HG02970 (cell line): ENCODE data around the gene RAMP1.

Experiments used
- ATAC-seq: cut with Tn5 transposase; IDR thresholded peaks from one replicate; pipeline ENCODE4 v1.9.1; 2021; ENCODE audit warnings: mild to moderate bottlenecking, moderate library complexity, moderate number of reproducible peaks; ENCODE audit not compliant: unreplicated experiment, low FRiP score

Gene RAMP1

GRCh38 chr2:237876061-237876526 is 16.7 kb downstream of the RAMP1 start:
- ATAC-seq: no peak

DNA sequence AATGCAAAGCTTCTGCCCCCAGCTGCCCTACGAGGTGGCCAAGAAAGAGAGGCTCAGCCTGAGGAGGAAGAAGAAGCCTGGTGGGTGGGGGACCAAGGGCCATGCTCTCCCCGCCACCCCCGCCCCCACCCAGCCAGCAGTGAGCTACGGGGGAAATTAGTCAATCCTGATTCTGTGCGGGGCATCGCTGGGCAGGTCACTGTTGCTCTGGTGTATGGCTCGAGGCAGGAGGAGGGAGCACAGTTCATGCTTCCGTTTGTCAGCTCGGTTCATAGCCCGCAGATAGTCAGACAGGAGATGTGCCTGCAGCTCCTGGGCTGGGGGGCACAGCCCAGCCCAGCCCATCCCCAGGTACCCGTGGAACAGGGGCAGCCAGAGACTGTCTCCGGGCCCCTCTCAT is 17.1 kb downstream of the RAMP1 start:
- no peak for ATAC-seq

DNA sequence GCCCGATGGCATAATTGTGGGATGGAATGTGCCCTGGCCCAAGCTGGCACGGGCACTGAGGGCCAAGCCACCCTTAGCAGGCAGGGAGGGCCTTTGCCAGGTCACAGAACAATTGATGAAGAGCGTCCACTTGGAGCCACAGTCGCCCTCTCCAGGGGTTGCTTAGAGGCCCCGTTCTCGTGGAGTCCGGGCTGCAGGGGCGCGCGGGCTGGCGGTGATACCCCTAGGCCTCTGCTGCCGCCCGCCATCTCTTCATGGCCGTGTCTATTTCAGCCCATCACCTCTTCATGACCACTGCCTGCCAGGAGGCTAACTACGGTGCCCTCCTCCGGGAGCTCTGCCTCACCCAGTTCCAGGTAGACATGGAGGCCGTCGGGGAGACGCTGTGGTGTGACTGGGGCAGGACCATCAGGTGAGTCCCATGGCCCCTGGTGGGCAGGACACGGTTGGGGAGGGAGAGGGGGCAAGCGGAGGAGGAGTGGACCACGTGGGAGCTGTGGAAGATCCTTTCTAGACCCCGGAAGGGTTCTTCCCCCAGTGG is 17.6 kb downstream of the RAMP1 start:
- no peak for ATAC-seq

DNA sequence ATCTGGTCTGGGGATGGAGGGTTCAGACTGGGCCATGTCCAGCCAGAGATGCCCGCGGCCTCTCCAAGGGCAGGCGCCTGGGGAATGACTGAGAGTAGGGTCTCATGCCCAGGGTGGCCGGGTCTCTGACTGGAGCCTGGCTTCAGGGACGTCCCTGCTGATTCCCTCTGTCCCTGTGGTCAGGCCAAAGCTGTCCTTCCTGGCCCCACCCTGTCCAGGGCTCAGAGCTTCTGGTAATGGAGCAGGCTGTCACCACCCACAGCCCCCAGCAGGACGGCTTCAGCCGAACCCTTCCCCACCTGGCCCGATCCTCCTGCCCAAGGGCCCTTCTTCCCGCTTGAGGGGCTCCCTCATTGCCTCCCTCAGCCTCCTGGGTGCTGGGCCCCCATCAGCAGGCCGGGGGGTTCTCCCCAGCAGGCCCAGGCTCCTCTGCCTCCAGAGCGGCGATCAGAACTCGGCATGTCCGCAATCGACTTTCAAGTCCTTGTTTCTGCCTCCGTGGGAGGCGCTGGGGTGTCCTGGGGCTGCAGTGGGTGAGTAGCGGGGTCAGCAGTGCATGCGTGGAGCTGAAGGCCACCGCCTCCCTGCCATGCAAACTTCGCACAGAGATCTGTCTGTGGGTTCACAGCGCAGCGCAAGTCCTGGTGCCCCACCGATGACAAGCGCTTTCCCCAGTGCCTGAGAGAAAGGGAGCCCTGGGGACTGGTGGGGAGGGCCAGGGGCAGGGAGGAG is 18.3 kb downstream of the RAMP1 start:
- ATAC-seq: no peak

DNA sequence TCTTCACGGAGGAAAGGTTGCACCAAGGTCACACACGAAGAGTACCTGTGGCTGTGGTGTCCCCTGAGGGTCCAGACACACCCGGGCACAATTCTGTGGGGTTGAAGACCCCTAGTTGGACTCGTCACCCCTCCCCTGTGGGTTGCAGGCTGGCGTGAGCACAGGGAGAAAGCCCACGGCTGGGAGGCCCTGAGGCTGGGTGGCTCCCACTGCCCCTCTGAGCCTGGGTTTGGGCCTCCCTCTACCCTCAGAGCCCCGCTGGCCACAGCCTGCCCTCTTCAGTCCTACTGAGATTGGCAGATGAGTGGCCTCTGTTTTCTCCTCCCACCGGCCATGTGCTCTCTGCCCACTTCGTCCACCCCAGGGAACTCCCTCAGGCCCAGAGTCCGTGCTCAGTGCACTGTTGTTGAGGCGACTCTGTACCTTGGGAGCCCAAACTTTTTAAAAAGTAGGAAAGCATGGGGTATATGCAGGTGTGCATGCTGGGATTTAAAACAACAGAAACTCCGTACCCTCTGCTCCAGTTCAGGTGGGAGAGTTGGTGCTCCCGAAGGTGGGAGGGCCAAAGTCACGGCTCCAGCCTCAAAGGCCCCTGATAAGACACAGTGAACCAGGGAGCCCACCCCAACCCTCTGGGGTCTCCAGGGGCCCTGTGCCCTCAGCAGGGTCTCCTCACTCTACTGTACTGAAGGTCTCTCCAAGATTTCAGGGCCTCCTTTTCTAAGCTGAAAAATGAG is 19.1 kb downstream of the RAMP1 start:
- no peak for ATAC-seq

DNA sequence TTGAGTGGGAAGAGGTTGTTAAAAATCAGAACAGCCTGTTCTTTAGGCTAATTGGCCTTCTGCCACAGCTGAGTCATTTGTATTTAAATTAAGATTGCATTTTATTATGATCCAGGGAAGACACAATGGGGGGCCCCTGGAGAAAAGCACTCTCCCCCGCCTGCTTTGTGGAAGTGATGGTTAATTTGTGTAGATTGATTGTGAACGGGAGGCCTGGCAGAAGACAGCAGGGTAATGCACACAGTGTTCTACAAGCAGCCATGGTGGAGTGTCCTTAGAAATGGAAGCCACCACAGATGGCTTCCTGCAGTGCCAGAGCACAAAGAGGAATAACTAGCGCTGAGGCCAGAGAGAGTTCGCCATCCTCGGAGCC is 19.6 kb downstream of the RAMP1 start:
- ATAC-seq: no peak

GRCh38 chr2:237879991-237880560 is 20.7 kb downstream of the RAMP1 start:
- ATAC-seq: no peak

DNA sequence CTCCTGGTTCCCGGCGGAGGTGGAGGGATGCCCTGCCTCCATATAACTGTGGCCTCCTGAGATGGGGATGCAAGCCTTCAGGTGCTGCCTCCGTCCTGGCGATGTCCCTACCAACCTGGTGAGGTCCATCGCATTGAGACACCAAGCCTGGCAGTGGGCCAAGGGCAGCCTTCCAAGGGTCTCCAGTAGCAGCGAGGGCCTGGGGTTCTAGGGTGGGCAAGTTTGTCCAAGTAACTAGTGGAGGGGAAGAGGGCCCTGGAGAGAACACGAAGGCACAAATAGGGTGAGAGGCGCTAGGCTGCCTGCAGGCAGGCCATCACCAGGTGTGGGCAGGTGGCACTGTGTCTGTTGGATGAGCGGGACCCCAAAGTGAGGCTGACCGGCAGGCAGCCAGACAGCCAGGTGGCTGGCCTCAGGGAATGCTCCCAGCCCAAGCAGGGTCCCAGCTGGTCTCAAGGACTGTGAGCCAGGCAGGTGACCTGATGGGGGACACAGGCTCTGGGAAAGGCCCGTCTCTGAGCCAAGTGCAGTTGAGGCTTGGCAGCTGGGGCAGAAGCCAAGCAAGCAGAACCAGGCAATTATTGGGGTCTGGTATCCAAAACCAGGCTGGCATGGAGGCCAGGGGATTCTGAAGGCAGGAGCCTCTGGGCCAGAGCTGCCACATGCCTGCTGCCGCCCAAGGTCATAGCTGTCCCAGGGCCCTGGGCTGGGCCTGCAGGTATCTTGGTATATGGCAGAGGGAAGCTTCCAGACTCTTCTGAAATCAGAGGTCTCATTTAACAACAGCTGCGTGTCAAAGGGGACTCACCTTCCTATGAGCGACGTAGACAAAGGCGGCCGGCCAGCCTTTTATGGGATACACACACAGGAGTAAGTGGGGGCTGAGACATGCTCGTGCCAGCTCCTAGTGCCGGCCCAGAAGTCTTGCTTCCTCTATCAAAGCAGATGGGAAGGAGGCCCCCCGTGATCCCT is 23.4 kb downstream of the RAMP1 start:
- ATAC-seq: no peak

- ATAC-seq: no peak
These were observed 24.6 kb downstream of the RAMP1 start for GRCh38 chr2:237883951-237884446.

GRCh38 chr2:237884681-237885080 is 25.3 kb downstream of the RAMP1 start:
- no peak for ATAC-seq

DNA sequence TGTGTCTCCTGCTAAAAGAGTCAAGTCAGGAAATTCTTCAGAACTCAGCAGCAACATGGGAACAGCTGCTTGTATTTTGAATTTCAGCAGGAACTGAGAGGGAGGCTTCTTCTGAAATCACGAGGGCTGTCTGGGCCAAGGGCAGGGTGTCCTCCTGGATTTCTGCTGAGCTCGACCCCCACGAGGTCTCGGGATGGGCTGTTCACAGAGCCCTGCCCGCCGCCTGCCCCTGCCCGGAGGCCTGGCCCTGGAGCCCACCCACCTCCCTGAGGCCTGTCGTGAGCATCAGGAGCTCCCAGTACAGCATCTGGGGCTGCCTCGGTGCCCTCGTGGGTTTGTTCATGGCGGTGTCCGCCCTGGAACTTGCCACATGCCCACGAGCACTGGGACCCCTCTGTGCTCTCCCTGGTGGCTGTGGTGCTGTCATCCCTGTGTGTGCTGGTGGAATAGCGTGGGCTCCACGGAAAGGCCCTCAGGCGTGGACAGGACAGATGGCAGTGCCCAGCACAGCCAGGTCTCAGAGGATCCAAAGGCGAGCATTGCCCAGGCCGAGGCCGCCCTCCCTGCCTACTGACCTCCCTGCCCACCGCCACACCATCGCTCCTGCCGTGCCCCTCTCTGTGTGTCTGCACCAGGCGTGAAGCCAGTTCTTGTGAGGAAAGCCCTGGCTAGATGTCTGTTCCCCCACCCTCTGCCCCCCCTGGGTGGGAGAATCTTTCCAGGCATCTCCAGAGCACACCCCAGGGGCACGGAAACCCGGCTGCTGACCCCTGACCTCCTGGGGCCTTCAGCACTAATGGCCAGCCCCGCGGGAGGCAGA is 25.9 kb downstream of the RAMP1 start:
- no peak for ATAC-seq

DNA sequence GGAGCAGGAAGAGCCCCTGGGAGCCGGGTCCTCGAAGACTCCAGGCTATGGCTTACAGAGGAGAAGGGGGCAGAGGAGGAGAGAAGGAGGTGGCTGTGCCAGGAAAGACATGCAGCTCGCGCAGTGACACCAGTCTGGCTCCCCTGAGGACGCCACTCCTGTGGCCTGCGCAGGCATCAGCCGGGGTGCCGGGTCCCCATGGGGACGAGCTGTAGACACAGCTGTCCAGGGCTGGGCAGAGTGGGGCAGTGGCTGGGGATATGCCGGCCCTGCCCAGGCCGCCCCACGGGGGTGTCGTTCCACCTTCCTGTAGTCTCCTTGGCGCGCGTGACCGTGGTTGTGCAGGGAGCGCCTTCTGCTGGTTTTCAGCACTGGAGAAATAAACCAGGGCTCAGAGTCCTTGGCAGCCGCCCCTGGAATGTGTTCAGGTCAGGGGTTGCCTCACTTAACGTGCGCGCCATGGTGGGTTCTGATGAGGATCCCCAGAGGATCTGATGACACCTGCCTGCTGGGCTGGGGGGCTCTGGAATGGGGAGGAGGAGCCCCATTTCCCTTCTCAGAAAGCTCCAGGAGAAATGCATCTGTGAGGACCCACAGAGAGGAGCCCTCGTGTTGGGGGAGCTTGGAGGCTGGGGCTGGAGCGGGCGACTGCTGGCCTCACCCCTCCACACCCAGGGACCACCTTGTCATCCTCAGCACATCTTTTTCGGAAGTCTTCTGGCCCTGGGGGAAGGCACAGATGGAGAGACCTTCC is 26.7 kb downstream of the RAMP1 start:
- no peak for ATAC-seq

GRCh38 chr2:237886685-237887481 is 27.5 kb downstream of the RAMP1 start:
- ATAC-seq: no peak

- no peak for ATAC-seq
These were observed 29.0 kb downstream of the RAMP1 start for GRCh38 chr2:237888389-237888788.

DNA sequence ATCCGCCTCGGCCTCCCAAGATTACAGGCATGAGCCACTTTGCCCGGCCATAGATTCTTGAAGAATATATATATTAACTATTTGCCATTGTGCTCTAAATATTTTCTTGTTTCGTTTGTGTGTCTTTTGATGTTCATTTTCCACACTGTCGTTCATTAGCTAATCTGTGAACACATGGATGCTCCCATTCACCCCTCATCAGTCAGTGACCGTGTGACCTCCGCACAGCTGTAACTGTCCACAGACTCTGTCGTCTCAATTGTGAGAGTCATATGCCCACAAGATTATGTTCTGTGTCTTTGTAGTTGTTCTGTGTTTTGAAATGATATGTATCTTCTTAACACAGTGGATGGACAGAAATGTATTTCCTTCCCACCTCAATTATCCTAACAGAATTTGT is 29.6 kb downstream of the RAMP1 start:
- no peak for ATAC-seq

DNA sequence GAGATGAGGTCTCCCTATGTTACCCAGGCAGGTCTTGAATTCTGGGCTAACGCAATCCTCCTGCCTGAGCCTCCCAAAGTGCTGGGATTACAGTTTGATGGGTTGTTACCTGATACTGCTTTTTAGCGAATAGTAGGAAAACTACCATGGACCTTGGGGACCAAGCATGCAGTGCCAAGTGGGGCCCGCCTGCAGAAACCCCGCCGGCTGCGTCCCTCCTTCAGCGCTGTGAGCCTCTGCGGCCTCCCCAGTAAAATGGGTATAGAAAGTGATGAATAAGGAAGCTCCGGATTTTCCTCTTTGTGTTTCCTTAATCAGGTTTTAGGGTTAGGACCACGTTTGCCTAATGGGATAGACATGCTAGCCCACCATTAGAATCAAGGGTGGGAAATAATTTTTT is 30.4 kb downstream of the RAMP1 start:
- no peak for ATAC-seq

- ATAC-seq: no peak
These were observed 33.1 kb downstream of the RAMP1 start for GRCh38 chr2:237892478-237892877.
